GM18520 (cell line): ENCODE measurements around the gene OCEL1.
"Not testable (repeated sequence)": the region's sequence is repeated elsewhere in the genome, so short reads cannot be mapped to it uniquely, and the experiment has no call there.

Experiments
- ATAC-seq: cut with Tn5 transposase; IDR thresholded peaks from one replicate; pipeline ENCODE4 v1.9.1; 2021; ENCODE audit not compliant: unreplicated experiment

The OCEL1 gene

GRCh38 chr19:17260842-17261325, 34.9 kb downstream of the OCEL1 start:
- peak; percentile 52 for ATAC-seq

- ATAC-seq = no peak
Measured at GRCh38 chr19:17262557-17262956, 36.5 kb downstream of the OCEL1 start.

- ATAC-seq = no peak
Measured at GRCh38 chr19:17263712-17264640, 38.0 kb downstream of the OCEL1 start.

GRCh38 chr19:17264641-17264979, 38.6 kb downstream of the OCEL1 start, which contains the start of gene USHBP1:
USHBP1 (minus strand) TSS chr19:17264745; CDS start chr19:17264299, 446 bp downstream.
- no peak for ATAC-seq

GRCh38 chr19:17266026-17266425, 40.0 kb downstream of the OCEL1 start:
- no peak for ATAC-seq

GRCh38 chr19:17266589-17266974, 40.6 kb downstream of the OCEL1 start:
- no peak for ATAC-seq

- peak; percentile 94 for ATAC-seq
Measured at GRCh38 chr19:17266975-17267788, 41.2 kb downstream of the OCEL1 start, which contains the start of gene BABAM1. BABAM1 (plus strand) TSS chr19:17267443; CDS start chr19:17268807, 1,364 bp downstream.

- ATAC-seq = no peak
Measured at GRCh38 chr19:17268754-17269153, 42.7 kb downstream of the OCEL1 start.

- not testable (repeated sequence) for ATAC-seq
Measured at GRCh38 chr19:17274892-17275291, 48.9 kb downstream of the OCEL1 start.

- ATAC-seq = no peak
Measured at GRCh38 chr19:17275441-17276175, 49.6 kb downstream of the OCEL1 start.
